Caco-2 (cell line): ENCODE measurements around the gene MAGEA11. TPM values are rescaled to one million over a fixed set of nuclear protein-coding genes. Genes with fewer than 3 reads are reported as not detected.

ENCODE experiments used
- BruUV-seq: library from RNA; stranded (reverse); fragments of 400-500 nt; replicated peaks from 2 replicates; lab custom pipeline; 2021; lab: Mats Ljungman, UMichigan
- CTCF ChIA-PET: fragments of 300-600 bp; sonication (Branson Sonifier 250); formaldehyde crosslinking; loops from one replicate; lab custom pipeline; 2022; ENCODE audit warnings: antibody characterized with exemption; lab: Charles Lee
- POLR2A ChIA-PET: fragments of 300-600 bp; sonication (Branson Sonifier 250); formaldehyde crosslinking; loops from one replicate; lab custom pipeline; 2022; ENCODE audit warnings: antibody characterized with exemption; lab: Charles Lee
- DNase-seq, 2 experiments: peaks; one replicate each; pipeline versions ENCODE4 v3.0.0 to v3.0.0-alpha.2; 2020 to 2022
- H3K27me3 ChIP-seq: replicated peaks from 2 replicates; pipeline ENCODE4 v1.6.0; 2011; ENCODE audit warnings: low read length; ENCODE audit not compliant: control insufficient read depth, insufficient read depth
- H3K36me3 ChIP-seq: 2 replicates; pipeline ENCODE4 v1.5.1; 2011; ENCODE audit warnings: low read length; ENCODE audit not compliant: control insufficient read depth, insufficient read depth
- H3K4me1 ChIP-seq: fragments of 250-450 bp; sonication (Bioruptor Pico); 2 replicates; pipeline ENCODE4 v1.5.1; 2020; ENCODE audit warnings: mild to moderate bottlenecking
- H3K4me3 ChIP-seq: 2 replicates; pipeline ENCODE4 v1.5.1; 2011; ENCODE audit warnings: low read depth, mild to moderate bottlenecking, control low read depth, low read length
- H3K9me3 ChIP-seq: fragments of 250-450 bp; sonication (Bioruptor Pico); 2 replicates; pipeline ENCODE4 v1.5.1; 2020; ENCODE audit warnings: mild to moderate bottlenecking, moderate library complexity
- H3K27ac Mint-ChIP-seq: one replicate; pipeline ENCODE4 v1.8.0; 2022; ENCODE audit warnings: mixed read lengths; ENCODE audit not compliant: unreplicated experiment
- H3K27me3 Mint-ChIP-seq: one replicate; pipeline ENCODE4 v1.8.0; 2022; ENCODE audit warnings: mixed read lengths; ENCODE audit not compliant: insufficient read depth, unreplicated experiment
- H3K36me3 Mint-ChIP-seq: one replicate; pipeline ENCODE4 v1.8.0; 2022; ENCODE audit warnings: mild to moderate bottlenecking, mixed read lengths; ENCODE audit not compliant: insufficient read depth, unreplicated experiment
- H3K4me1 Mint-ChIP-seq: one replicate; pipeline ENCODE4 v1.8.0; 2022; ENCODE audit warnings: low read depth, mixed read lengths; ENCODE audit not compliant: unreplicated experiment
- H3K4me3 Mint-ChIP-seq: one replicate; pipeline ENCODE4 v1.8.0; 2022; ENCODE audit warnings: mild to moderate bottlenecking, moderate library complexity, mixed read lengths; ENCODE audit not compliant: unreplicated experiment
- H3K9me3 Mint-ChIP-seq: one replicate; pipeline ENCODE4 v1.8.0; 2022; ENCODE audit warnings: mixed read lengths; ENCODE audit not compliant: unreplicated experiment
- intact Hi-C: fragments of 100-400 bp; cut with micrococcal nuclease; formaldehyde crosslinking; loops from one replicate; pipeline ENCODE4 v1.10.0; 2022; ENCODE audit not compliant: unreplicated experiment
- total RNA-seq: library from RNA; stranded (reverse); gene quantifications from 2 replicates; pipeline ENCODE4 v1.2.3, GENCODE V29; 2022
- TF ChIP-seq, protein P1 (sequence below), 2 experiments: fragments of 200-600 bp in 1 of 2; IDR thresholded peaks; 1 replicate in 1 of 2; 2 replicates in 1 of 2; pipeline versions ENCODE4 v1.5.1 to v1.8.0; 2011 to 2022; ENCODE audit warnings: antibody characterized with exemption in 1 of 2, control low read depth in 1 of 2, inconsistent platforms in 1 of 2, low read depth in 1 of 2, low read length in 1 of 2, mild to moderate bottlenecking in 1 of 2, moderate library complexity in 1 of 2; ENCODE audit not compliant: insufficient read depth in 1 of 2, severe bottlenecking in 1 of 2, unreplicated experiment in 1 of 2

MAGEA11 gene
- total RNA-seq, 1 experiment from 2014 or later, result 0.14 TPM

DNA sequence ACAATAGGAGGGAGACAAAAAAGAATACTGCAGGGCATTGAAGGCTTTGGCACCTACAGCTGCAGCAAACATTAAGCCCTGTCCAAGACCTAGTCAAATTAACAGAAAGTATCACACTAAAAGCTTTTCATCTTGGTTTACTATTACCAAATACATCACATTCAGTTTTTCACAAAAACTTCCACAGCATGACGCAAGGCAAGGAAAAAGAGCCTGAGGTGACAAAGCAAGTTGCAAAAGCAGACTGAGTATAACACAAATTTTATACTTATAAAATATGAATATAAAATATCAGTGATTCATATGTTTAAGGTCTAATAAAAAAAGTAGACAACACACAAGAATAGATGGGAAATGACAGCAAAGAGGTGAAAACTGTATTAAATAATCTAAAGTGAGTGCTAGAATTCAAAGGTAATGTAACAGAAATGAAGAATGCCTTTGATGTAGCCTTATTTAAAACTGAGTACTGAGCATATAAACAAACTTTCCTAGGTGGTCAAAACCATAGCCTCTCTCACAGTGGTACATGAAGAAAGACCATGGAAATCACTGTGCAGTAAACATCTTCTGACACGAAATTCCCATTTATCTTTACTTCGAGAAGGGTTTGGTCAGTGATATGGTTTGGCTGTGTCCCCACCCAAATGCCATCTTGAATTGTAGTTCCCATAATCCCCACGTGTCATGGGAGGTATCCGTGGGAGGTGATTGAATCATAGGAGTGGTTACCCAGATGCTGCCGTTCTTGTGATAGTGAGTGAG, 27.7 kb upstream of the MAGEA11 start:
- CTCF ChIA-PET, result no interaction called here
- Mint-ChIP-seq H3K36me3 (no peaks in the 10 kb centered on the region), H3K4me1 (no peaks in the 10 kb centered on the region), H3K27ac (no peak overlapping the region), H3K27me3 (no peaks in the 10 kb centered on the region), H3K9me3 (no peaks in the 10 kb centered on the region), H3K4me3 (no peak overlapping the region)
- BruUV-seq, result no TSS peak
- Histone ChIP-seq H3K4me3 (no peak overlapping the region), H3K36me3 (no peaks in the 10 kb centered on the region), H3K4me1 (no peaks in the 10 kb centered on the region), H3K9me3 (no peaks in the 10 kb centered on the region), H3K27me3 (no peaks in the 10 kb centered on the region)
- intact Hi-C loops, result no loop called here
- DNase-seq, result no peak
- TF ChIP-seq, protein P1, sequence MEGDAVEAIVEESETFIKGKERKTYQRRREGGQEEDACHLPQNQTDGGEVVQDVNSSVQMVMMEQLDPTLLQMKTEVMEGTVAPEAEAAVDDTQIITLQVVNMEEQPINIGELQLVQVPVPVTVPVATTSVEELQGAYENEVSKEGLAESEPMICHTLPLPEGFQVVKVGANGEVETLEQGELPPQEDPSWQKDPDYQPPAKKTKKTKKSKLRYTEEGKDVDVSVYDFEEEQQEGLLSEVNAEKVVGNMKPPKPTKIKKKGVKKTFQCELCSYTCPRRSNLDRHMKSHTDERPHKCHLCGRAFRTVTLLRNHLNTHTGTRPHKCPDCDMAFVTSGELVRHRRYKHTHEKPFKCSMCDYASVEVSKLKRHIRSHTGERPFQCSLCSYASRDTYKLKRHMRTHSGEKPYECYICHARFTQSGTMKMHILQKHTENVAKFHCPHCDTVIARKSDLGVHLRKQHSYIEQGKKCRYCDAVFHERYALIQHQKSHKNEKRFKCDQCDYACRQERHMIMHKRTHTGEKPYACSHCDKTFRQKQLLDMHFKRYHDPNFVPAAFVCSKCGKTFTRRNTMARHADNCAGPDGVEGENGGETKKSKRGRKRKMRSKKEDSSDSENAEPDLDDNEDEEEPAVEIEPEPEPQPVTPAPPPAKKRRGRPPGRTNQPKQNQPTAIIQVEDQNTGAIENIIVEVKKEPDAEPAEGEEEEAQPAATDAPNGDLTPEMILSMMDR (IDR thresholded peaks at IDR 0.05; ENCODE audit: insufficient read depth in 1 of 2, low read depth in 1 of 2, low read length in 1 of 2, severe bottlenecking in 1 of 2, unreplicated experiment in 1 of 2), result no peak
- POLR2A ChIA-PET, result no interaction called here

DNA sequence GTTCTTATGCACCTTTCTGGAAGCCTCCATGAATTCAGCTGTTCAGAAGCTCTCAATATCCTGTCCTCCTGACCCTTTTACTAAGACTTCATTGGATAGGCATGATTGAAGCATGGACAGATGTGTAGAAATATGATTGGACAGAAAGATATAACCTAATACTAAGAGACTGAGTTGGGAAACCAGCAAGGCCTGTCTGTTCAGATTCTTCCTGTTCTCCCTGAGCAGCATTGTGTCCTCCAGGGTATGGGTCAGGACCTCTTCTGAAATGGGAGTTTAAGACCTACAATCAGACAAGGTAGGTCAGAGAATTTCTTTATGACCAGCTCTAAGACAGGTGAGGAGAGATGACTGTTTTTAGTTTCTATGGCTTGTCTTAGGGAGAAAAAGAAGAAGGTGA, 23.9 kb upstream of the MAGEA11 start:
- Histone ChIP-seq H3K4me3 (no peak overlapping the region), H3K4me1 (no peaks in the 10 kb centered on the region), H3K36me3 (no peaks in the 10 kb centered on the region), H3K9me3 (no peaks in the 10 kb centered on the region), H3K27me3 (no peaks in the 10 kb centered on the region)
- no peaks in the 10 kb centered on the region for H3K4me1 Mint-ChIP-seq
- POLR2A ChIA-PET, result no interaction called here
- intact Hi-C loops, result no loop called here
- H3K4me3 Mint-ChIP-seq, result no peak overlapping the region
- TF ChIP-seq, protein P1 (IDR thresholded peaks at IDR 0.05; ENCODE audit: insufficient read depth in 1 of 2, low read depth in 1 of 2, low read length in 1 of 2, severe bottlenecking in 1 of 2, unreplicated experiment in 1 of 2), result no peak
- H3K27me3 Mint-ChIP-seq, result peaks cover 5% of the 10 kb centered on the region
- no peaks in the 10 kb centered on the region for H3K9me3 Mint-ChIP-seq
- H3K36me3 Mint-ChIP-seq, result no peaks in the 10 kb centered on the region
- H3K27ac Mint-ChIP-seq, result no peak overlapping the region
- BruUV-seq, result no TSS peak
- CTCF ChIA-PET, result no interaction called here
- DNase-seq, result no peak

DNA sequence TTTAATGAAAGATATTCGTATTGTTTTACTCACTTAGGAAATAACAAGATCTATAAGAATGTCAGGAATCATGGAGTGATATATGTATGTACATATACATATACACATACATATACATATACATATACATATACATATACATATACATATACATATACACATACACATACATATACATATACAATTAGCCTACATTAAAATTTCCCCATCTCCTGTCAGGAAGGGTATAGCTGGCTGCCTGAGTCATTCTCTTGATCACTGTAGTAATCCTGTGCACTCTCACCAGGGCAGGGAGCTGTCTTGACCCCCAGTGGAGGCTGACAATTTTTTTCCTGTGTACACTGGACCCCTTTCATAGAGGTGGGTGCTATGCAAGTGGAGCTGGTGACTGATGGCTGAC, 23.3 kb upstream of the MAGEA11 start:
- H3K4me3 Mint-ChIP-seq, result no peak overlapping the region

More for the DNA sequence above, 23.3 kb upstream of the MAGEA11 start:
- Histone ChIP-seq H3K4me3 (no peak overlapping the region), H3K36me3 (no peaks in the 10 kb centered on the region), H3K27me3 (no peaks in the 10 kb centered on the region), H3K9me3 (no peaks in the 10 kb centered on the region), H3K4me1 (no peaks in the 10 kb centered on the region)
- Mint-ChIP-seq H3K36me3 (no peaks in the 10 kb centered on the region), H3K27ac (no peak overlapping the region), H3K27me3 (peaks cover 5% of the 10 kb centered on the region), H3K9me3 (peaks cover 5% of the 10 kb centered on the region), H3K4me1 (no peaks in the 10 kb centered on the region)
- ChIA-PET CTCF (no interaction called here), POLR2A (no interaction called here)
- TF ChIP-seq, protein P1 (IDR thresholded peaks at IDR 0.05; ENCODE audit: insufficient read depth in 1 of 2, low read depth in 1 of 2, low read length in 1 of 2, severe bottlenecking in 1 of 2, unreplicated experiment in 1 of 2), result no peak
- BruUV-seq, result no TSS peak
- intact Hi-C loops, result no loop called here
- DNase-seq, result no peak
